ENCODE measurements around the gene TMEM223. TPM values are rescaled to one million over a fixed set of nuclear protein-coding genes. Genes with fewer than 3 reads are reported as not detected.
A peak's percentile ranks its signal among the peaks of the same experiment; 100 is the strongest.

The TMEM223 gene
- total RNA-seq, 4 donors from 2014 or later, result 15.9 to 30.2 (median 23.4) TPM

DNA sequence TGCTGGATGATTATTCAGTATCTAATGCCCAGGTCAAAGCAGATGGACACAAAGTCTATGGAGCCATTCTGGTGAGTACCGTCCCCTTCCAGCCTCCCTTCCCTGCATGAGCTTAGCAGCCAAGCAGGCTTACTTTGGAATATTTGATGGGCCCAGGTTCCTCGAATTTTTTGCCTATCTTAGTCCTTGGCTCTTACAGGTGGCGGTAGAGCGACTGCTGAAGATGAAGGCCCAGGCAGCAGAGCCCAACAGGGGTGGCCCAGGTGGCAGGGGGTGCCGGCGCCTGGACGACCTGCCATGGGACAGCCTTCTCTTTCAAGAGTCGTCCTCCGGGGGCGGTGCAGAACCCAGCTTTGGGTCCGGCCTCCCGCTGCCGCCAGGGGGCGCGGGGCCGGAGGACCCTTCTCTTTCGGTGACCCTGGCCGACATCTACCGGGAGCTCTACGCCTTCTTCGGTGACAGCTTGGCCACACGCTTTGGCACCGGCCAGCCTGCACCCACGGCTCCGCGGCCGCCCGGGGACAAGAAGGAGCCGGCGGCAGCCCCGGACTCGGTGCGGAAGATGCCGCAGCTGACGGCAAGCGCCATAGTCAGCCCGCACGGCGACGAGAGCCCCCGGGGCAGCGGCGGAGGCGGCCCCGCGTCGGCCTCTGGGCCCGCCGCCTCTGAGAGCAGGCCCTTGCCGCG lies 5.3 kb downstream of the TMEM223 start:
- 2% methylated on average over 16 of the region's 51 CpGs for WGBS
- no peaks in the 10 kb centered on the region for H3K9me3 ChIP-seq
- peak overlapping the region; percentile 95 for H3K27ac ChIP-seq
- TF ChIP-seq POLR2A (IDR thresholded peaks at IDR 0.05) (no peak), POLR2AphosphoS5 (IDR thresholded peaks at IDR 0.05) (peak in 2 of 3 donors; percentile 44 to 66)
- TF ChIP-seq, protein P1, sequence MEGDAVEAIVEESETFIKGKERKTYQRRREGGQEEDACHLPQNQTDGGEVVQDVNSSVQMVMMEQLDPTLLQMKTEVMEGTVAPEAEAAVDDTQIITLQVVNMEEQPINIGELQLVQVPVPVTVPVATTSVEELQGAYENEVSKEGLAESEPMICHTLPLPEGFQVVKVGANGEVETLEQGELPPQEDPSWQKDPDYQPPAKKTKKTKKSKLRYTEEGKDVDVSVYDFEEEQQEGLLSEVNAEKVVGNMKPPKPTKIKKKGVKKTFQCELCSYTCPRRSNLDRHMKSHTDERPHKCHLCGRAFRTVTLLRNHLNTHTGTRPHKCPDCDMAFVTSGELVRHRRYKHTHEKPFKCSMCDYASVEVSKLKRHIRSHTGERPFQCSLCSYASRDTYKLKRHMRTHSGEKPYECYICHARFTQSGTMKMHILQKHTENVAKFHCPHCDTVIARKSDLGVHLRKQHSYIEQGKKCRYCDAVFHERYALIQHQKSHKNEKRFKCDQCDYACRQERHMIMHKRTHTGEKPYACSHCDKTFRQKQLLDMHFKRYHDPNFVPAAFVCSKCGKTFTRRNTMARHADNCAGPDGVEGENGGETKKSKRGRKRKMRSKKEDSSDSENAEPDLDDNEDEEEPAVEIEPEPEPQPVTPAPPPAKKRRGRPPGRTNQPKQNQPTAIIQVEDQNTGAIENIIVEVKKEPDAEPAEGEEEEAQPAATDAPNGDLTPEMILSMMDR (IDR thresholded peaks at IDR 0.05), result peak; percentile 89 to 90
- peaks cover 29% of the 10 kb centered on the region for H3K36me3 ChIP-seq
- H3K4me1 ChIP-seq, result peaks cover 48% of the 10 kb centered on the region
- no peaks in the 10 kb centered on the region for H3K27me3 ChIP-seq
- peak overlapping the region; percentile 84 for H3K4me3 ChIP-seq
- DNase-seq (ENCODE audit: low spot score in 2 of 2), result peak; percentile 92 to 93

DNA sequence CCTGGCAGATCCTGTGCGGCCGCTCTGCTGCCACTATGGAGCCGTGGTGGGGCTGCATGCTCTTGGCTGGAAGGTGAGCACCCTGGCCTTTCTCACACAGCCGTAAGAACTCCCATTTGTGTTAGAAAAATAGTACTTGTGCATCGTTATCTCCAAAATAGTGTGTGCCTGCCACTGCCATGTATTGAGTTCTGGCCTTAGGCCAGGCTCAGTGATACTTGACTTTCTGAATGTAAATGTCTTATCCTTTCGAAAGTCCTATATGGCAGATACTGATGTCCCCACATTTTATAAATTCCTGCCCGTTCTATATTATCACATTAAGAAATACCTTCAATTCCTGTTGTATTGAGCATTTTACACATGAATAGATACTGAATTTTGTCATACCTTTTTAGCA lies 9.1 kb downstream of the TMEM223 start:
- H3K9me3 ChIP-seq, result no peaks in the 10 kb centered on the region
- no peak for DNase-seq (ENCODE audit: low spot score in 2 of 2)
- no peak overlapping the region for H3K4me3 ChIP-seq
- peaks cover 46% of the 10 kb centered on the region for H3K36me3 ChIP-seq
- WGBS, result 91% methylated on average over 7 of the region's 7 CpGs
- TF ChIP-seq EP300 (IDR thresholded peaks at IDR 0.05) (no peak), POLR2A (IDR thresholded peaks at IDR 0.05) (no peak), POLR2AphosphoS5 (IDR thresholded peaks at IDR 0.05) (no peak)
- H3K27me3 ChIP-seq, result no peaks in the 10 kb centered on the region
- peaks cover 13% of the 10 kb centered on the region for H3K4me1 ChIP-seq
- no peak overlapping the region for H3K27ac ChIP-seq

DNA sequence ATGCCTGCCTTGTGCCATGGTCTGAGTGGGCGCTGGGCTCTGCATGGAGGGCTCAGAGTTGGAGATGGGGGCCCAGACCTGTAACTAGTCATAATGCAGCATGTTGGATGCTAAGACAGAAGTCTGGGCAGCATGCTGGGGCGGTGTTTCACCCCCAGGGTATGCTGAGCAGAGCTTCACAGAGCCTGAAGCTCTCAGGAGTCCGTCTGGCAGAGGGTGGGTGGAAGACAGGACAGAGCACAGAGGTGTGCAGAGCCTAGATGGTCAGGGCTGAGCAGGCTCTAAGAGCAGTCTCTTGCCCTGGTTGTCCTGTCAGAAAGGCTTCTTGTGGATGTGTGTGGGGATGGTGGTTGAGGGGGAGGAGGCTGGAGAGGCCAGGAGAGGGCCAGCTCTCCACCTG lies 13.4 kb downstream of the TMEM223 start:
- H3K36me3 ChIP-seq, result peaks cover 65% of the 10 kb centered on the region
- TF ChIP-seq POLR2AphosphoS5 (IDR thresholded peaks at IDR 0.05), result no peak
- TF ChIP-seq EP300 (IDR thresholded peaks at IDR 0.05), result no peak
- H3K4me1 ChIP-seq, result peaks cover 4% of the 10 kb centered on the region
- no peak overlapping the region for H3K4me3 ChIP-seq
- 100% methylated on average over 2 of the region's 3 CpGs for WGBS
- H3K27me3 ChIP-seq, result no peaks in the 10 kb centered on the region
- H3K9me3 ChIP-seq, result no peaks in the 10 kb centered on the region
- H3K27ac ChIP-seq, result no peak overlapping the region
- no peak for DNase-seq (ENCODE audit: low spot score in 2 of 2)

DNA sequence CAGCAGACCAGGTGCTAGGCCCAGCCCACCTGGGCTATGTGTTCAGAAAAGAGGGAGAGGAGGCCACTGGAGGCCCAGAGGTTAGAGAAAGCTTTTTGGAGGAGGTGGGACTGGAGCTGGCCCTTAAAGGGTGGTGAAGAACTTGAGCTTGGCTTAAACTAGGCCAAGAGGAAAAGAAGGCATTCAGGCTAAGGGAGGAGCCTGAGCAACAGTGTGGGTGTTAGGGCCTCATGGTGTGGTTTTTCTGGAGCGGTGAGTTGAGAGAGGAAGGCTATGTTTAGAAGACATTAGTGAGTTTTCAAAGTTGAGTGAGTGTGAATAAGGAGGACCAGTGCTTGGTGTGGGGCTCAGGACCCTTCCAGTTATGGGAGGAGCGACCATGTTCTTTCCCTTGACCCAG lies 14.4 kb downstream of the TMEM223 start:
- Histone ChIP-seq H3K27ac (peak overlapping the region; percentile 23), H3K4me1 (peaks cover 6% of the 10 kb centered on the region), H3K36me3 (peaks cover 59% of the 10 kb centered on the region), H3K4me3 (no peak overlapping the region), H3K9me3 (no peaks in the 10 kb centered on the region), H3K27me3 (no peaks in the 10 kb centered on the region)
- WGBS, result 61% methylated on average over 2 of the region's 2 CpGs
- no peak for DNase-seq (ENCODE audit: low spot score in 2 of 2)
- TF ChIP-seq POLR2AphosphoS5 (IDR thresholded peaks at IDR 0.05) (no peak), POLR2A (IDR thresholded peaks at IDR 0.05) (no peak), EP300 (IDR thresholded peaks at IDR 0.05) (no peak)
- TF ChIP-seq, protein P1 (IDR thresholded peaks at IDR 0.05), result no peak

DNA sequence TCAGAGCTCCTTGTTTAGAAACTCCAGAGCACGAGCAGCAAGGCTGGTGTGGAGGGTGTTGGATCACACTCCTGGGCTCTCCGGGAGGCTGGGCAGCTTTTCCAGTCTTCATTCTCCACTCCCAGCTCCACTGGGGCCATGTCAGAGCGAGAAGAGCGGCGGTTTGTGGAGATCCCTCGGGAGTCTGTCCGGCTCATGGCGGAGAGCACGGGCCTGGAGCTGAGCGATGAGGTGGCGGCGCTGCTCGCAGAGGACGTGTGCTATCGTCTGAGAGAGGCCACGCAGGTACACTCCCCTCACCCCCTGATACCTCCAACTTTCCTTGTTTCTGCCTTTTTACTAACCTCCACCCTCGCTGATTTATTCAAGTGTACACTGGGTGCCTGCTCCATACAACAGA lies 16.2 kb downstream of the TMEM223 start:
- Histone ChIP-seq H3K9me3 (no peaks in the 10 kb centered on the region), H3K36me3 (peaks cover 48% of the 10 kb centered on the region), H3K27me3 (no peaks in the 10 kb centered on the region), H3K4me3 (no peak overlapping the region), H3K4me1 (peaks cover 18% of the 10 kb centered on the region), H3K27ac (no peak overlapping the region)
- no peak for DNase-seq (ENCODE audit: low spot score in 2 of 2)
- whole genome bisulfite sequencing, result 92% methylated on average over 17 of the region's 17 CpGs
- TF ChIP-seq POLR2A (IDR thresholded peaks at IDR 0.05) (no peak), EP300 (IDR thresholded peaks at IDR 0.05) (no peak), POLR2AphosphoS5 (IDR thresholded peaks at IDR 0.05) (no peak)
- TF ChIP-seq, protein P1 (IDR thresholded peaks at IDR 0.05), result no peak

DNA sequence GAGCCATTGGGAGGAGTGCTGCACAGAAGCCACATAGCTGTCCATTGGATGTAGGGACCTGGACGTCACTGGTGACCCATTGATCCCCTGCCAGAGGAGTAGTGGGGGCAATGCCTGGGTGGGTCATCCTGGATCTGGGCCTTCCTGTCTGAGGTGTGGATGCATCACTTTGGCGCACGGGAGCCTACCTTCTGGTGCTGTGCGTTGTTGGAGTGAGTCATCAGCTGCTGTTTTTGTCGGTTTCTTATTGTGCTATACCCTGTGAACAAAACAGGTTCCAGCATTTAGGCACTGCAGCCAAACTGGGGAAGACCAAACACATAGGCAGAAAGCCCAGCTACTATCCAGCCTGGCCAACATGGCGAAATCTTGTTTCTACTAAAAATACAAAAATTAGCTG lies 17.4 kb downstream of the TMEM223 start:
- no peak for TF ChIP-seq EP300 (IDR thresholded peaks at IDR 0.05)
- TF ChIP-seq POLR2A (IDR thresholded peaks at IDR 0.05), result no peak
- TF ChIP-seq, protein P1 (IDR thresholded peaks at IDR 0.05), result no peak
- no peak for TF ChIP-seq POLR2AphosphoS5 (IDR thresholded peaks at IDR 0.05)
- WGBS, result 79% methylated on average over 6 of the region's 6 CpGs

More for the DNA sequence above, 17.4 kb downstream of the TMEM223 start:
- Histone ChIP-seq H3K27me3 (no peaks in the 10 kb centered on the region), H3K9me3 (no peaks in the 10 kb centered on the region), H3K36me3 (peaks cover 37% of the 10 kb centered on the region), H3K27ac (no peak overlapping the region), H3K4me3 (no peak overlapping the region), H3K4me1 (peaks cover 26% of the 10 kb centered on the region)
- no peak for DNase-seq (ENCODE audit: low spot score in 2 of 2)
